Hematopoietic multipotent progenitor cell treated with erythropoietin and hydrocortisone succinate and interleukin-3 and kit ligand, for 17 days (in vitro differentiated cells): ENCODE data around the gene RMDN2.
A peak's percentile ranks its signal among the peaks of the same experiment; 100 is the strongest.
"Not testable (repeated sequence)": the region's sequence is repeated elsewhere in the genome, so short reads cannot be mapped to it uniquely, and the experiment has no call there.

Experiments used
- DNase-seq: peaks from one replicate; pipeline ENCODE4 v3.0.0-alpha.2; 2015; ENCODE audit warnings: low spot score

Gene RMDN2

DNA sequence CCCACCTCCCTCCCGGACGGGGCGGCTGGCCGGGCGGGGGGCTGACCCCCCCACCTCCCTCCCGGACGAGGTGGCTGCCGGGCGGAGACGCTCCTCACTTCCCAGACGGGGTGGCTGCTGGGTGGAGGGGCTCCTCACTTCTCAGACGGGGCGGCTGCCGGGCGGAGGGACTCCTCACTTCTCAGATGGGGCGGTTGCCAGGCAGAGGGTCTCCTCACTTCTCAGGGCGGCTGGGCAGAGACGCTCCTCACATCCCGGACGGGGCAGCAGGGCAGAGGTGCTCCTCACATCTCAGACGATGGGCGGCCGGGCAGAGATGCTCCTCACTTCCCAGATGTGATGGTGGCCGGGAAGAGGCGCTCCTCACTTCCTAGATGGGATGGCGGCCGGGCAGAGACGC is 7.8 kb downstream of the RMDN2 start:
- DNase-seq = not testable (repeated sequence)

DNA sequence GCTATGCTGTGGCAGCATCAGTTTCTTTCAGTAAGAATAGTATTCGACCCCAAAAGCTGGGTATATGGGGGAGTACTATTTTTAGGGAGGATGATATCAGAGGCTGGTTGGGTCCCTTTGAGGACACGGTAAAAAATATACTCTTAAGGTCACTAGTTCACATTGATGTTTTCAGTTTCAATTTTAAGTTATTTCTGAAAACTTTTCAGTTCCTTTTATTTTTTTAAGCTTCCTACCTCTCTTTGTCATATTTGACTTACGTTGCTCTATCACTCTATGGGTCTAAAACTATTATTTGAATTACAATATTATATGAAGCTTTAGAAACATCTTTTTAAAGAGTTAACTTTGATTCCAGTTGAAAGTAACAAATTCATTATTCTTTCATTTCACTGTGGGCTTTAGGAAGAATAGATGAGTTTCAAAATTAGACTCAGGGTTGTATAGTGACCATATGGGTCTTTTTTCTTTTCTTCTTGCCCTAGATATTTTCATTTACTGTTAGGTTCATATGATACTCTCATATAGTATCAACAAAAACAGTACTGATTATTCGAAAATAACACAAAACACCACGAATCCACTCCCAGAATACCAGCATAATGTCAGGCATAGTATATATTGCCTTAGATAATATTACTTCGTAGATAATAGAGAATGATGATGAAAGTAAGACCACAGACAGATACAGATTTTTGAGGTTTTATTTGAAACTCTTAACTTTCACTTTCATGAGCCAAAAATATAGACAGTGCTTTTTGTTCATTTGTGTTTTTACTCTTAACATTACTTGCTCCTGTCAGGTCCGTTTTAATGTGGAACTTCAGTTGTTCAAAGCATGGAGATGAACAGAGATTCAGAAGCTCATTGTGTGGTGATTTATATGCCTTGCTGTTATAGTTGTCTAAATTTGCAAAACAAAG is 9.8 kb downstream of the RMDN2 start:
- no peak for DNase-seq

DNA sequence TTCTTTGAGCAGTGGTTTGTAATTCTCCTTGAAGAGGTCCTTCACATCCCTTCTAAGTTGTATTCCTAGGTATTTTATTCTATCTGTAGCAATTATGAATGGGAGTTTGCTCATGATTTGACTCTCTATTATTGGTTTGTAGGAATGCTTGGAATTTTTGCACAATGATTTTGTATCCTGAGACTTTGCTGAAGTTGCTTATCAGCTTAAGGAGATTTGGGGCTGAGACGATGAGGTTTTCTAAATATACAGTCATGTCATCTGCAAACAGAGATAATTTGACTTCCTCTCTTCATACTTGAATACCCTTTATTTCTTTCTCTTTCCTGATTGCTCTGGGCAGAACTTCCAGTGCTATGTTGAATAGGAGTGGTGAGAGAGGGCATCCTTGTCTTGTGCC is 12.5 kb downstream of the RMDN2 start:
- DNase-seq = not testable (repeated sequence)

GRCh38 chr2:37941267-37941666 is 16.2 kb downstream of the RMDN2 start:
- DNase-seq = not testable (repeated sequence)

DNA sequence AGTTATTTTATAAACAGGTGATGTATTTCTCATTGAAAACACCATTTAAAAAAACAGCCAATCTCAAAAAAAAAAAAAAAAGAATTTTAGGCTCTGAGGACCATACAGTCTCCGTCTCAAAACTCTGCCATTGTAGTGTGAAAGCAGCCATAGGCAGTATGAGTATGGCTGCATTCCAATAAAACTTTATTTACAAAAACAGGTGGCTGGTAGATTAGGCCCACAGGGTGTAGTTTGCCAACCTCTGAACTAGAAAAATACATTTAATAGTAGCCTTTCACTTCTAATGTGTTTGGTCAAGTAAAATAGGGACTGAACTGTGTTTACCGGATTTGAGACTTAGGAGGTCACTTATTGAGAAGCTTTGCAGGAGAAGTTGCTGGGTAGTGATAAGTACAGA is 19.2 kb downstream of the RMDN2 start:
- no peak for DNase-seq

DNA sequence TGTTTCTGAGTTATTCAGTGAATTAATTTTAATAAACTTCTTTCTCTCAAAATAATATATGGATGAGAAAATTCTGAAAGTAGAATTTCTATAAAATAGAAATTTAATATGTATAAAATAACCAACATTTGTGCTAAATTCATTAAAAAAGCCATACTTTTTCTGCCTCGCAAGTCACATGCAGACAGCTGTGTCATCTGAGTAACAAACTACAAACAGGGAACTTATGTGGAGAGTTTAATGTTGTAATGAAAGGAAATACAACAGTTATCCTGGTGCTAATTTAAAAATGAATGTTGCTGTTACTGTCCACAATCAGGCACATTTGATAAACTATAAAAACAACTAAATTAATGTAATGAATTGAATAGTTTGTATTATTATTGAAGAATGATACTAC is 22.2 kb downstream of the RMDN2 start:
- no peak for DNase-seq

GRCh38 chr2:37962018-37962739 is 37.1 kb downstream of the RMDN2 start:
- DNase-seq = not testable (repeated sequence)

GRCh38 chr2:37962740-37963121 is 37.6 kb downstream of the RMDN2 start:
- DNase-seq = not testable (repeated sequence)

DNA sequence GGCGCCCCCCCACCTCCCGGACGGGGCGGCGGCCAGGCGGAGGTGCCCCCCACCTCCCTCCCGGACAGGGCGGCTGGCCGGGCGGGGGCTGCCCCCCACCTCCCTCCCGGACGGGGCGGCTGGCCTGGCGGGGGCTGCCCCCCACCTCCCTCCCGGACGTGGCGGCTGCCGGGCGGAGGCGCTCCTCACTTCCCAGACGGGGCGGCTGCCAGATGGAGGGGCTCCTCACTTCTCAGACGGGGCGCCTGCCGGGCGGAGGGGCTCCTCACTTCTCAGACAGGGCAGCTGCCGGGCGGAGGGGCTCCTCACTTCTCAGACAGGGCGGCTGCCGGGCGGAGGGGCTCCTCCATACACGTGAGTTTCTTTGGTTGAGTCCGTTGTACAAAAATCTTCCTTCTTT is 38.8 kb downstream of the RMDN2 start:
- DNase-seq = not testable (repeated sequence)

DNA sequence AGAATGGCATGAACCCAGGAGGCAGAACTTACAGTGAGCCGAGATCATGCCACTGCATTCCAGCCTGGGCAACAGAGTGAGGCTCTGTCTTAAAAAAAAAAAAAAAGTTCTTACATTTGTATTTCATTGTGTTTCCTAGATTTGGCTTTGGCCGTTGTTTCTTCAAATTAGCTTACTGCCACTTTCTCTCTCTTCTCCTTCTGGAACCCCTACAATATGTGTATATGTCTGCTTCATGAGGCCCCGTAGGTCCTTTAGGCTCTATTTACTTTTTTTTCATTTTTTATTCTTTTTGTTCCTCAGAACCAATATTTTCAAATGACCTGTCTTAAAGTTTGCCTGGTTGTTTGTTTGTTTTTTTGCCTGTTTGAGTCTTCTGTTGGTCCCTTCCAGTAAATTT is 41.2 kb downstream of the RMDN2 start:
- no peak for DNase-seq

- no peak for DNase-seq
Observed at GRCh38 chr2:37969731-37970130, 44.6 kb downstream of the RMDN2 start.

GRCh38 chr2:37971971-37972370 is 46.9 kb downstream of the RMDN2 start:
- no peak for DNase-seq

GRCh38 chr2:37973615-37974353 is 48.7 kb downstream of the RMDN2 start:
- DNase-seq = no peak

DNA sequence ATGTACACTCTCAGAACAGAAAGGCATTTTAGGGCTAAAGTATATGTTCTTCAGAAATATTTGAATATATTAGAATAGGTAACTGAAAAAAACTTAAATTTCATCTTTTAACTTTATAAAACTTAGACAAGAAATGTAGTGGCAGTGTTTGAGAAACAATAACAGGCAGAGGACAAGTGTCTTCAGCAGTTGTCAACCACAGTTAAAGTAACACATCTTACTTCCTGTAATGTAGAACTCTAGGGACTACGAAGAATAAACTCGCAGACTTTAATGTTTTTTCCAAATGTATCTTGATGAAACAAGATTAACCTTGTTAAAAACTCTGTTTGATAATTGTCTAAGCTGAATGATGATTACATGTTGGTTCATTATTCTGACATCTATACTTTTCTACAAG is 50.7 kb downstream of the RMDN2 start:
- DNase-seq = no peak

GRCh38 chr2:37976411-37976810 is 51.3 kb downstream of the RMDN2 start:
- no peak for DNase-seq

- DNase-seq = peak; percentile 69
Observed at GRCh38 chr2:37982147-37982582, 57.1 kb downstream of the RMDN2 start.

GRCh38 chr2:37982847-37983246 is 57.8 kb downstream of the RMDN2 start:
- no peak for DNase-seq

DNA sequence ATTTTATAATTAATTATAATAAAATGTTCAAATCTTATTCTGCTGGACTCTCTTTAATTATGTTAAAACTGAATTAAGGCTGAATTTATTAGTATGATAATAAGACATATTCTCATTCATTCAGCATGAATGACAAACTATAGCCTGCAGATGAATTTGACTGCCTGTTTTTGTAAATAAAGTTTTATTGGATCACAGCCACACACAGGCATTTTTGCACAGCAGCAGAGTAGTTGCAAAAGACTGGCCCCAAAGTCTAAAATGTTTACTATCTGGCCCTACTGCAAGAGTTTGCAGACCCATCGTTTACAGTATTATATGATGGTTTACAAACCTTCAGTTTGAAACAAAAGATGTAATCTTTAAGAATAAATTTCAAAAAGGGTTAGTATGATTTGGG is 58.6 kb downstream of the RMDN2 start:
- DNase-seq = no peak

DNA sequence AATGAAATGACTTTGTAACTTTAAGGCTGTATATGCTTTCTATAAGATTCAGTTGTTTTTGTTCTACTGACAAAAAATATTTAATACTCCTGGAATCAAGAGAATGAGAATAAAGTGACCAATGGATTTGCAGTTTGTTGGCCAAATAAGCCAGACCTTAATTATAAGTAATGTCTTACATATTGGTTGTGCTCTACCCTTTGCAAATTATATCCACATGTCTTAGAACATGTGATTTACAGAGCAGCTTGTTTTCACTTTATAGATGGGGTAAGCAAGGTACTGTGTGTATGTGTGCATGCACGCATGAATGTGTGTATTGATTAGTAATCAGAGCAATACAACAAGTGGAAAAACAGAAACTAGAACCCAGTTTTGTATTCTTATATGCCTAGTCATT is 59.1 kb downstream of the RMDN2 start:
- DNase-seq = no peak

- no peak for DNase-seq
Observed at GRCh38 chr2:37984589-37984988, 59.5 kb downstream of the RMDN2 start.

GRCh38 chr2:37985333-37985732 is 60.2 kb downstream of the RMDN2 start:
- DNase-seq = no peak

- DNase-seq = no peak
Observed at GRCh38 chr2:37987098-37987775, 62.1 kb downstream of the RMDN2 start.
